Measurements from ENCODE around the gene PCNP. TPM values are rescaled to one million over a fixed set of nuclear protein-coding genes. Genes with fewer than 3 reads are reported as not detected.
"Not testable (repeated sequence)": the region's sequence is repeated elsewhere in the genome, so short reads cannot be mapped to it uniquely, and the experiment has no call there.

PCNP gene
- total RNA-seq, 6 experiments from 2014 or later: 32.9 to 57.0 (median 46.6) TPM

GRCh38 chr3:101638261-101638745 is 64.3 kb downstream of the PCNP start:
- Histone ChIP-seq H3K9me3 (no peaks in the 10 kb centered on the region), H3K36me3 (no peaks in the 10 kb centered on the region), H3K27me3 (no peaks in the 10 kb centered on the region), H3K4me1 (no peaks in the 10 kb centered on the region), H3K4me3 (no peak overlapping the region), H3K27ac (no peak overlapping the region)
- 78% methylated on average over 10 of the region's 10 CpGs for WGBS (ENCODE audit: insufficient coverage, low coverage, low lambda C conversion rate, missing lambda C conversion rate)
- TF ChIP-seq POLR2A (IDR thresholded peaks at IDR 0.05): no peak
- no peak for TF ChIP-seq CTCF (IDR thresholded peaks at IDR 0.05)
- ATAC-seq (no peak), DNase-seq (no peak)
- intact Hi-C loops (cut with DNase I): no loop called here

GRCh38 chr3:101639280-101639963 is 65.4 kb downstream of the PCNP start:
- TF ChIP-seq POLR2A (IDR thresholded peaks at IDR 0.05) (no peak), CTCF (IDR thresholded peaks at IDR 0.05) (no peak)
- intact Hi-C loops (cut with DNase I): no loop called here
- DNase-seq (no peak), ATAC-seq (no peak)
- Histone ChIP-seq H3K27me3 (no peaks in the 10 kb centered on the region), H3K4me1 (no peaks in the 10 kb centered on the region), H3K27ac (no peak overlapping the region), H3K4me3 (no peak overlapping the region), H3K36me3 (no peaks in the 10 kb centered on the region), H3K9me3 (no peaks in the 10 kb centered on the region)
- WGBS (ENCODE audit: insufficient coverage, low coverage, low lambda C conversion rate, missing lambda C conversion rate): 87% methylated on average over 15 of the region's 18 CpGs

- ATAC-seq (no peak), DNase-seq (no peak)
- no peaks in the 10 kb centered on the region for H3K9me3 ChIP-seq
- no peak overlapping the region for H3K27ac ChIP-seq
- 95% methylated on average over 6 of the region's 10 CpGs for WGBS (ENCODE audit: insufficient coverage, low coverage, low lambda C conversion rate, missing lambda C conversion rate)
- H3K4me3 ChIP-seq: no peak overlapping the region
- intact Hi-C loops (cut with DNase I): no loop called here
- TF ChIP-seq POLR2A (IDR thresholded peaks at IDR 0.05) (no peak), CTCF (IDR thresholded peaks at IDR 0.05) (no peak)
- H3K27me3 ChIP-seq: no peaks in the 10 kb centered on the region
- no peaks in the 10 kb centered on the region for H3K4me1 ChIP-seq
- H3K36me3 ChIP-seq: no peaks in the 10 kb centered on the region
These were observed 66.3 kb downstream of the PCNP start for GRCh38 chr3:101640256-101640655.

GRCh38 chr3:101641397-101642115 is 67.6 kb downstream of the PCNP start:
- H3K36me3 ChIP-seq; H3K4me1 ChIP-seq; intact Hi-C loops (cut with DNase I); H3K4me3 ChIP-seq; H3K9me3 ChIP-seq; H3K27ac ChIP-seq; ATAC-seq; H3K27me3 ChIP-seq; DNase-seq: not testable (repeated sequence)
- 55% methylated on average over 14 of the region's 14 CpGs for WGBS (ENCODE audit: insufficient coverage, low coverage, low lambda C conversion rate, missing lambda C conversion rate)

- Histone ChIP-seq H3K27me3 (no peaks in the 10 kb centered on the region), H3K9me3 (no peaks in the 10 kb centered on the region), H3K4me1 (no peaks in the 10 kb centered on the region), H3K36me3 (no peaks in the 10 kb centered on the region), H3K27ac (no peak overlapping the region), H3K4me3 (no peak overlapping the region)
- no peak for TF ChIP-seq CTCF (IDR thresholded peaks at IDR 0.05)
- no peak for TF ChIP-seq POLR2A (IDR thresholded peaks at IDR 0.05)
- no peak for DNase-seq
- no peak for ATAC-seq
- WGBS (ENCODE audit: insufficient coverage, low coverage, low lambda C conversion rate, missing lambda C conversion rate): 86% methylated on average over 2 of the region's 3 CpGs
- intact Hi-C loops (cut with DNase I): no loop called here
These were observed 68.5 kb downstream of the PCNP start for GRCh38 chr3:101642441-101642840.
